ENCODE measurements around the gene P2RY11. TPM values are rescaled to one million over a fixed set of nuclear protein-coding genes. Genes with fewer than 3 reads are reported as not detected.

P2RY11 gene
- total and polyA plus RNA-seq, 2 of the 4 experiments (the other 2 are of a cell fraction), result 0.54 to 4.5 TPM

Small RNA genes within 50 kb of the gene (microRNA-seq; reads per million reads assigned to microRNA genes)
- gene SNORD105 (ENCODE audit: insufficient read depth, insufficient read length), result 80.6 reads per million, percentile 80 among the genes with 10 or more reads in this experiment
- 19.6 reads per million, percentile 53 among the genes with 10 or more reads in this experiment for gene SNORD105B (ENCODE audit: insufficient read depth, insufficient read length)

Small RNA genes within 50 kb of the gene (small RNA-seq; reads per million reads assigned to genes)
- gene SNORD105 (1.7 to 40.0 (median 2.4) reads per million in 5 experiments), gene SNORD105B (0.15 to 74.7 (median 10.6) reads per million in 5 experiments)

Other genes starting within 250 kb of the P2RY11 start
- 2.2 and 2.7 TPM in 2 replicates for gene OLFM2, start 175.2 kb upstream of the P2RY11 start, total RNA-seq (2012; rRNA removed)
- 5.1 and 6.2 TPM in 2 replicates for gene OLFM2, start 175.2 kb upstream of the P2RY11 start, polyA plus RNA-seq (2012; rRNA removed)
- gene COL5A3, start 101.2 kb upstream of the P2RY11 start, total RNA-seq (2012; rRNA removed), result 0.54 and 0.56 TPM in 2 replicates
- 1.5 TPM in 2 replicates for gene COL5A3, start 101.2 kb upstream of the P2RY11 start, polyA plus RNA-seq (2012; rRNA removed)
- 0.18 TPM in 1 of 2 replicates, not detected in the other for gene RDH8, start 98.2 kb upstream of the P2RY11 start, total RNA-seq (2012; rRNA removed)
- not detected in 2 replicates for gene RDH8, start 98.2 kb upstream of the P2RY11 start, polyA plus RNA-seq (2012; rRNA removed)
- gene SHFL, start 25.4 kb upstream of the P2RY11 start, total RNA-seq (2012; rRNA removed), result 9.0 and 10.0 TPM in 2 replicates
- 32.1 and 34.3 TPM in 2 replicates for gene SHFL, start 25.4 kb upstream of the P2RY11 start, polyA plus RNA-seq (2012; rRNA removed)
- not detected in 2 replicates for gene ANGPTL6, start 9.0 kb upstream of the P2RY11 start, total RNA-seq (2012; rRNA removed)
- 0.17 and 0.21 TPM in 2 replicates for gene ANGPTL6, start 9.0 kb upstream of the P2RY11 start, polyA plus RNA-seq (2012; rRNA removed)
- gene PPAN, start 5.3 kb upstream of the P2RY11 start, total RNA-seq (2012; rRNA removed), result 24.0 and 30.3 TPM in 2 replicates
- 38.2 and 41.6 TPM in 2 replicates for gene PPAN, start 5.3 kb upstream of the P2RY11 start, polyA plus RNA-seq (2012; rRNA removed)
- gene EIF3G, start 8.2 kb downstream of the P2RY11 start, total RNA-seq (2012; rRNA removed), result 209 and 278 TPM in 2 replicates
- gene EIF3G, start 8.2 kb downstream of the P2RY11 start, polyA plus RNA-seq (2012; rRNA removed), result 235 and 243 TPM in 2 replicates
- gene DNMT1, start 83.3 kb downstream of the P2RY11 start, total RNA-seq (2012; rRNA removed), result 26.2 and 40.3 TPM in 2 replicates
- gene DNMT1, start 83.3 kb downstream of the P2RY11 start, polyA plus RNA-seq (2012; rRNA removed), result 83.6 and 88.1 TPM in 2 replicates
- gene S1PR2, start 119.6 kb downstream of the P2RY11 start, total RNA-seq (2012; rRNA removed), result 14.0 and 16.7 TPM in 2 replicates
- 15.0 and 16.1 TPM in 2 replicates for gene S1PR2, start 119.6 kb downstream of the P2RY11 start, polyA plus RNA-seq (2012; rRNA removed)
- gene MRPL4, start 140.5 kb downstream of the P2RY11 start, total RNA-seq (2012; rRNA removed), result 32.8 and 36.4 TPM in 2 replicates
- 108 and 123 TPM in 2 replicates for gene MRPL4, start 140.5 kb downstream of the P2RY11 start, polyA plus RNA-seq (2012; rRNA removed)
- 6.9 and 10.6 TPM in 2 replicates for gene ICAM1, start 159.4 kb downstream of the P2RY11 start, total RNA-seq (2012; rRNA removed)
- 18.3 and 19.1 TPM in 2 replicates for gene ICAM1, start 159.4 kb downstream of the P2RY11 start, polyA plus RNA-seq (2012; rRNA removed)
- 2.3 and 2.5 TPM in 2 replicates for gene ICAM4, start 175.3 kb downstream of the P2RY11 start, total RNA-seq (2012; rRNA removed)
- 4.0 TPM in 2 replicates for gene ICAM4, start 175.3 kb downstream of the P2RY11 start, polyA plus RNA-seq (2012; rRNA removed)
- 2.5 and 3.0 TPM in 2 replicates for gene ICAM5, start 178.3 kb downstream of the P2RY11 start, total RNA-seq (2012; rRNA removed)
- gene ICAM5, start 178.3 kb downstream of the P2RY11 start, polyA plus RNA-seq (2012; rRNA removed), result 23.9 and 26.5 TPM in 2 replicates
- 0.54 TPM in 1 of 2 replicates, not detected in the other for gene ZGLP1, start 198.1 kb downstream of the P2RY11 start, total RNA-seq (2012; rRNA removed)
- gene ZGLP1, start 198.1 kb downstream of the P2RY11 start, polyA plus RNA-seq (2012; rRNA removed), result 3.1 and 4.1 TPM in 2 replicates
- gene FDX2, start 204.3 kb downstream of the P2RY11 start, total RNA-seq (2012; rRNA removed), result 39.8 and 40.8 TPM in 2 replicates
- gene FDX2, start 204.3 kb downstream of the P2RY11 start, polyA plus RNA-seq (2012; rRNA removed), result 72.0 and 82.3 TPM in 2 replicates
- gene RAVER1, start 221.8 kb downstream of the P2RY11 start, total RNA-seq (2012; rRNA removed), result 2.5 and 2.7 TPM in 2 replicates
- 15.1 and 18.1 TPM in 2 replicates for gene RAVER1, start 221.8 kb downstream of the P2RY11 start, polyA plus RNA-seq (2012; rRNA removed)
- 6.6 and 7.8 TPM in 2 replicates for gene ICAM3, start 227.9 kb downstream of the P2RY11 start, total RNA-seq (2012; rRNA removed)
- 11.7 and 14.8 TPM in 2 replicates for gene ICAM3, start 227.9 kb downstream of the P2RY11 start, polyA plus RNA-seq (2012; rRNA removed)

Data from IMR-90 (cell line).